NT2/D1 (cell line): ENCODE measurements around the gene CORO7.

Experiments used
- DNase-seq: peaks from one replicate; pipeline ENCODE4 v3.0.0-alpha.2; 2011; ENCODE audit warnings: low read depth, low spot score
- H3K27me3 ChIP-seq: 2 replicates; pipeline ENCODE4 v1.6.0; 2011; ENCODE audit warnings: mild to moderate bottlenecking; ENCODE audit not compliant: insufficient read length, insufficient read depth
- H3K36me3 ChIP-seq: 2 replicates; pipeline ENCODE4 v1.6.1; 2011; ENCODE audit warnings: mild to moderate bottlenecking, low read length, mixed read lengths; ENCODE audit not compliant: insufficient read depth, insufficient read length
- H3K4me1 ChIP-seq: 2 replicates; pipeline ENCODE4 v1.5.1; 2011; ENCODE audit not compliant: insufficient read depth, insufficient read length
- H3K4me3 ChIP-seq: 2 replicates; pipeline ENCODE4 v1.5.1; 2011; ENCODE audit warnings: low read depth; ENCODE audit not compliant: insufficient read length
- H3K9ac ChIP-seq: 2 replicates; pipeline ENCODE4 v1.6.0; 2011; ENCODE audit warnings: low read depth; ENCODE audit not compliant: insufficient read length
- H3K9me3 ChIP-seq: 2 replicates; pipeline ENCODE4 v1.5.1; 2011; ENCODE audit warnings: mild to moderate bottlenecking, low read length; ENCODE audit not compliant: insufficient read depth
- SUZ12 ChIP-seq: IDR thresholded peaks from 2 replicates; pipeline ENCODE4 v1.6.1; 2011; ENCODE audit not compliant: insufficient read length, insufficient read depth; ENCODE audit errors: extremely low read depth
- YY1 ChIP-seq: IDR thresholded peaks from 2 replicates; pipeline ENCODE4 v1.6.1; 2011; ENCODE audit not compliant: insufficient read length, insufficient read depth
- ZNF274 ChIP-seq: IDR thresholded peaks from 2 replicates; pipeline ENCODE4 v1.6.1; 2011; ENCODE audit warnings: mild to moderate bottlenecking, low read depth, low read length

The CORO7 gene

GRCh38 chr16:4320571-4321137 is 95.7 kb downstream of the CORO7 start:
- no peak overlapping the region for H3K9ac ChIP-seq
- peaks cover 42% of the 10 kb centered on the region for H3K4me1 ChIP-seq
- no peaks in the 10 kb centered on the region for H3K9me3 ChIP-seq
- H3K4me3 ChIP-seq = no peak overlapping the region
- TF ChIP-seq ZNF274 = no peak
- TF ChIP-seq SUZ12 = no peak
- TF ChIP-seq YY1 = no peak
- H3K27me3 ChIP-seq = peaks cover 8% of the 10 kb centered on the region
- H3K36me3 ChIP-seq = no peaks in the 10 kb centered on the region
- no peak for DNase-seq

- Histone ChIP-seq H3K4me3 (no peak overlapping the region), H3K27me3 (peaks cover 14% of the 10 kb centered on the region), H3K4me1 (peaks cover 41% of the 10 kb centered on the region), H3K36me3 (no peaks in the 10 kb centered on the region), H3K9me3 (no peaks in the 10 kb centered on the region), H3K9ac (peak overlapping the region; percentile 24)
- TF ChIP-seq SUZ12 = no peak
- TF ChIP-seq ZNF274 = no peak
- no peak for TF ChIP-seq YY1
- no peak for DNase-seq
Measured at GRCh38 chr16:4319454-4320421, 96.7 kb downstream of the CORO7 start.

GRCh38 chr16:4318967-4319366 is 97.4 kb downstream of the CORO7 start:
- H3K9ac ChIP-seq = peak overlapping the region; percentile 27
- peaks cover 39% of the 10 kb centered on the region for H3K4me1 ChIP-seq
- H3K4me3 ChIP-seq = no peak overlapping the region
- no peaks in the 10 kb centered on the region for H3K36me3 ChIP-seq
- no peak for TF ChIP-seq SUZ12
- TF ChIP-seq ZNF274 = no peak
- no peak for TF ChIP-seq YY1
- no peak for DNase-seq
- no peaks in the 10 kb centered on the region for H3K9me3 ChIP-seq
- peaks cover 22% of the 10 kb centered on the region for H3K27me3 ChIP-seq

GRCh38 chr16:4318451-4318910 is 97.9 kb downstream of the CORO7 start:
- H3K9ac ChIP-seq = peak overlapping the region; percentile 27
- no peaks in the 10 kb centered on the region for H3K9me3 ChIP-seq
- H3K4me1 ChIP-seq = peaks cover 35% of the 10 kb centered on the region
- no peak for TF ChIP-seq ZNF274
- TF ChIP-seq YY1 = no peak
- TF ChIP-seq SUZ12 = no peak
- peaks cover 27% of the 10 kb centered on the region for H3K27me3 ChIP-seq
- H3K4me3 ChIP-seq = no peak overlapping the region
- H3K36me3 ChIP-seq = no peaks in the 10 kb centered on the region
- no peak for DNase-seq

- peaks cover 34% of the 10 kb centered on the region for H3K4me1 ChIP-seq
- DNase-seq = no peak
- TF ChIP-seq YY1 (no peak), SUZ12 (no peak), ZNF274 (no peak)
- H3K27me3 ChIP-seq = peaks cover 32% of the 10 kb centered on the region
- H3K4me3 ChIP-seq = peak overlapping the region; percentile 63
- H3K9ac ChIP-seq = peak overlapping the region; percentile 21
- no peaks in the 10 kb centered on the region for H3K36me3 ChIP-seq
- no peaks in the 10 kb centered on the region for H3K9me3 ChIP-seq
Measured at GRCh38 chr16:4317532-4318450, 98.6 kb downstream of the CORO7 start.

GRCh38 chr16:4316864-4317531 is 99.4 kb downstream of the CORO7 start:
- TF ChIP-seq ZNF274 (no peak), SUZ12 (no peak), YY1 (no peak)
- DNase-seq = no peak
- Histone ChIP-seq H3K36me3 (no peaks in the 10 kb centered on the region), H3K27me3 (peaks cover 32% of the 10 kb centered on the region), H3K9me3 (no peaks in the 10 kb centered on the region), H3K4me1 (peaks cover 34% of the 10 kb centered on the region), H3K4me3 (peak overlapping the region; percentile 63), H3K9ac (peak overlapping the region; percentile 81)
